Nephron (organoid): Measurements from ENCODE around the gene SPTBN1.
A peak's percentile ranks its signal among the peaks of the same experiment; 100 is the strongest.

Experiments used
- H3K27ac Mint-ChIP-seq, 3 experiments: 2 replicates each; pipeline ENCODE4 v1.8.0; 2020; ENCODE audit warnings: mixed read lengths in 3 of 3, mild to moderate bottlenecking in 2 of 3, moderate library complexity in 1 of 3
- H3K27me3 Mint-ChIP-seq: 2 replicates; pipeline ENCODE4 v1.8.0; 2021; ENCODE audit warnings: low read depth, mild to moderate bottlenecking, moderate library complexity, mixed read lengths
- H3K36me3 Mint-ChIP-seq: 2 replicates; pipeline ENCODE4 v1.8.0; 2020; ENCODE audit warnings: low read depth, mixed read lengths
- H3K4me1 Mint-ChIP-seq: 2 replicates; pipeline ENCODE4 v1.8.0; 2020; ENCODE audit warnings: mixed read lengths
- H3K4me3 Mint-ChIP-seq, 3 experiments: 2 replicates each; pipeline ENCODE4 v1.8.0; 2020; ENCODE audit warnings: mild to moderate bottlenecking in 3 of 3, mixed read lengths in 3 of 3, moderate library complexity in 2 of 3
- H3K9me3 Mint-ChIP-seq: 2 replicates; pipeline ENCODE4 v1.8.0; 2020; ENCODE audit warnings: mixed read lengths
- CTCF ChIP-seq, 3 experiments: fragments of 200-600 bp; sonication (generic); IDR thresholded peaks; one replicate each; pipeline ENCODE4 v1.5.0; 2021; ENCODE audit warnings: antibody characterized with exemption in 3 of 3; ENCODE audit not compliant: unreplicated experiment in 3 of 3

SPTBN1 gene

DNA sequence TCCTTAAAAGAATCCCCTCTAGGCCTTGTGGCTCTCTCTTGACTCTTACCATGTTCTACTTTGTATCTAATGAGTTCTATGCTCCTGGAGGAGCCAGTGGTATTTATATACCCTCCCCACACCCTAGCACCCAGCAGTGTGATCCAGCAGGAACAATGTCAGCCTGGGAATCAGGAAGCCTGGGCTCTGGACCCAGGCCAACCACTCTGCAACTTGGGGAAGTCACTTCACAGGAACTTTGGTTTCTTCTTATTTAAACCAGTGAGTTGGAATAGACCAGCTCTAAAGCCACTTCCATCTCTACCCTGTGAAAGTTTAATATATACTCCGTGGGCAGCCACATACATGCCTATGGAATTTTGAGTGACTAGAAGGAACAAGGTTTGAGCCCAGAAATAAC, 11.6 kb upstream of the SPTBN1 start:
- Mint-ChIP-seq H3K27me3 (no peaks in the 10 kb centered on the region), H3K36me3 (no peaks in the 10 kb centered on the region), H3K4me1 (peaks cover 19% of the 10 kb centered on the region), H3K27ac (no peak overlapping the region), H3K4me3 (no peak overlapping the region), H3K9me3 (no peaks in the 10 kb centered on the region)
- no peak for TF ChIP-seq CTCF (IDR thresholded peaks at IDR 0.05; ENCODE audit: unreplicated experiment in 3 of 3)

- Mint-ChIP-seq H3K36me3 (no peaks in the 10 kb centered on the region), H3K9me3 (no peaks in the 10 kb centered on the region), H3K27me3 (no peaks in the 10 kb centered on the region), H3K4me1 (peaks cover 14% of the 10 kb centered on the region), H3K27ac (peak overlapping the region in 1 of 3 experiments; percentile 4), H3K4me3 (no peak overlapping the region)
- TF ChIP-seq CTCF (IDR thresholded peaks at IDR 0.05; ENCODE audit: unreplicated experiment in 3 of 3), result no peak
Observed at GRCh38 chr2:54446122-54446521, 10.0 kb upstream of the SPTBN1 start.

DNA sequence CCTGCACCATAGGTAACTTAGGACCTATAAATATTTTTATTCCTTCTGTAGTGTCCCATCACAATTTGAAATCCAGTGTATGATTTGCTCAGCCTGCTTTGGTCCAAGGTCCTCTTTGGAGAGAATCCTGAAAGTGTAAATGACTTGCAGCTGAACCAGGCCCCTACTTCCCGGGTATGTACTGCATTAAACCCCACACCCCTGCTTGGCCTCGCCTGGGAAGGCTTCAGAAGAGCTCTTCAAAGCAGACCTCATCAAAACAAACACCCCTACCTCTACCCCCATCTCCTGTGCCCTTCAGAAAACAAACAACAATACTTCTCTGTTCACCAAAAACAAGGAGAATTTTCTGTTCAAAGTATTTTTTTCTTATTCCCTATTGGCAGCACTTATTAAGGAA, 9.5 kb upstream of the SPTBN1 start:
- H3K9me3 Mint-ChIP-seq, result no peaks in the 10 kb centered on the region
- no peaks in the 10 kb centered on the region for H3K27me3 Mint-ChIP-seq
- no peak overlapping the region for H3K4me3 Mint-ChIP-seq
- TF ChIP-seq CTCF (IDR thresholded peaks at IDR 0.05; ENCODE audit: unreplicated experiment in 3 of 3), result no peak
- H3K36me3 Mint-ChIP-seq, result no peaks in the 10 kb centered on the region
- peaks cover 14% of the 10 kb centered on the region for H3K4me1 Mint-ChIP-seq
- H3K27ac Mint-ChIP-seq, result peak overlapping the region in 1 of 3 experiments; percentile 4

GRCh38 chr2:54454548-54455130, 1.5 kb upstream of the SPTBN1 start:
- H3K4me3 Mint-ChIP-seq, result peak overlapping the region; percentile 83 to 88 (median 87)
- H3K9me3 Mint-ChIP-seq, result no peaks in the 10 kb centered on the region
- no peaks in the 10 kb centered on the region for H3K36me3 Mint-ChIP-seq
- peaks cover 9% of the 10 kb centered on the region for H3K27me3 Mint-ChIP-seq
- peak overlapping the region; percentile 86 to 94 (median 89) for H3K27ac Mint-ChIP-seq
- no peak for TF ChIP-seq CTCF (IDR thresholded peaks at IDR 0.05; ENCODE audit: unreplicated experiment in 3 of 3)
- H3K4me1 Mint-ChIP-seq, result peaks cover 27% of the 10 kb centered on the region

- peaks cover 27% of the 10 kb centered on the region for H3K4me1 Mint-ChIP-seq
- H3K27me3 Mint-ChIP-seq, result peaks cover 9% of the 10 kb centered on the region
- peak overlapping the region; percentile 86 to 94 (median 89) for H3K27ac Mint-ChIP-seq
- peak overlapping the region; percentile 83 to 88 (median 87) for H3K4me3 Mint-ChIP-seq
- no peaks in the 10 kb centered on the region for H3K9me3 Mint-ChIP-seq
- no peaks in the 10 kb centered on the region for H3K36me3 Mint-ChIP-seq
- TF ChIP-seq CTCF (IDR thresholded peaks at IDR 0.05; ENCODE audit: unreplicated experiment in 3 of 3), result no peak
Observed at GRCh38 chr2:54455131-54455562, 980 bp upstream of the SPTBN1 start.

- Mint-ChIP-seq H3K9me3 (no peaks in the 10 kb centered on the region), H3K36me3 (no peaks in the 10 kb centered on the region), H3K4me3 (peak overlapping the region; percentile 83 to 88 (median 87)), H3K4me1 (peaks cover 34% of the 10 kb centered on the region), H3K27ac (peak overlapping the region in 1 of 3 experiments; percentile 94), H3K27me3 (peaks cover 9% of the 10 kb centered on the region)
- TF ChIP-seq CTCF (IDR thresholded peaks at IDR 0.05; ENCODE audit: unreplicated experiment in 3 of 3), result no peak
Observed at GRCh38 chr2:54456362-54456611, 160 bp downstream of the SPTBN1 start.
